ENCODE data around the gene LCE1E. TPM values are rescaled to one million over a fixed set of nuclear protein-coding genes. Genes with fewer than 3 reads are reported as not detected.

Gene LCE1E, protein sequence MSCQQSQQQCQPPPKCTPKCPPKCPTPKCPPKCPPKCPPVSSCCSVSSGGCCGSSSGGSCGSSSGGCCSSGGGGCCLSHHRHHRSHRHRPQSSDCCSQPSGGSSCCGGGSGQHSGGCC
- not detected for total RNA-seq
- long read RNA-seq = 0 reads

DNA sequence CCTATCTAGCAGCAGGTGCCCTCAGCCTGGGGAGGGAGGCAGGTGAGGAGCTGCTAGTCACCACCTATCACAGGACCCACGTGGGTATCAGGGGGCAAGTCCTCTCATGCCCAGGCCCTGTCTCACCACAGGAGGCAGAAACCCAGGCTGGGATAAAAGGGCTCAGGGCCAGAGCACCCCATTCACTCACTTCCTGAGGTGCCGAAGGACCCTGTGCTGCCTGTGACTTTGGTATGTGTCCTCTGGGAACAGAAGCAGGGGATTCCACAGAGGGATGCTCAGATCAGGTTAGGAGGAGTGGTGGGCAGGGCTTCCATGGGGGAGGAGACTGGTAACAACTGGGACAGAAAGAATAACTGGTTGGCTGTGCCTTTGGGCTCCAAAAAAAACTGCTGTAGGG lies at the start of gene LCE1E:
LCE1E (plus strand) TSS at position 181 of the 400 bp plus-strand sequence. CDS start 1,043 bp downstream, outside the sequence.
- DNase-seq (no peak), ATAC-seq (no peak)
- Histone ChIP-seq H3K36me3 (no peaks in the 10 kb centered on the region), H3K4me3 (no peak within 1 kb of the TSS), H3K27ac (no peak within 1 kb of the TSS), H3K27me3 (ENCODE audit: low read depth) (peaks cover 5% of the 10 kb centered on the region), H3K4me1 (no peaks in the 10 kb centered on the region), H3K9me3 (no peaks in the 10 kb centered on the region)
- intact Hi-C loops (cut with DNase I) = no loop called here
- TF ChIP-seq, protein P1, sequence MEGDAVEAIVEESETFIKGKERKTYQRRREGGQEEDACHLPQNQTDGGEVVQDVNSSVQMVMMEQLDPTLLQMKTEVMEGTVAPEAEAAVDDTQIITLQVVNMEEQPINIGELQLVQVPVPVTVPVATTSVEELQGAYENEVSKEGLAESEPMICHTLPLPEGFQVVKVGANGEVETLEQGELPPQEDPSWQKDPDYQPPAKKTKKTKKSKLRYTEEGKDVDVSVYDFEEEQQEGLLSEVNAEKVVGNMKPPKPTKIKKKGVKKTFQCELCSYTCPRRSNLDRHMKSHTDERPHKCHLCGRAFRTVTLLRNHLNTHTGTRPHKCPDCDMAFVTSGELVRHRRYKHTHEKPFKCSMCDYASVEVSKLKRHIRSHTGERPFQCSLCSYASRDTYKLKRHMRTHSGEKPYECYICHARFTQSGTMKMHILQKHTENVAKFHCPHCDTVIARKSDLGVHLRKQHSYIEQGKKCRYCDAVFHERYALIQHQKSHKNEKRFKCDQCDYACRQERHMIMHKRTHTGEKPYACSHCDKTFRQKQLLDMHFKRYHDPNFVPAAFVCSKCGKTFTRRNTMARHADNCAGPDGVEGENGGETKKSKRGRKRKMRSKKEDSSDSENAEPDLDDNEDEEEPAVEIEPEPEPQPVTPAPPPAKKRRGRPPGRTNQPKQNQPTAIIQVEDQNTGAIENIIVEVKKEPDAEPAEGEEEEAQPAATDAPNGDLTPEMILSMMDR (IDR thresholded peaks at IDR 0.05) = no peak

DNA sequence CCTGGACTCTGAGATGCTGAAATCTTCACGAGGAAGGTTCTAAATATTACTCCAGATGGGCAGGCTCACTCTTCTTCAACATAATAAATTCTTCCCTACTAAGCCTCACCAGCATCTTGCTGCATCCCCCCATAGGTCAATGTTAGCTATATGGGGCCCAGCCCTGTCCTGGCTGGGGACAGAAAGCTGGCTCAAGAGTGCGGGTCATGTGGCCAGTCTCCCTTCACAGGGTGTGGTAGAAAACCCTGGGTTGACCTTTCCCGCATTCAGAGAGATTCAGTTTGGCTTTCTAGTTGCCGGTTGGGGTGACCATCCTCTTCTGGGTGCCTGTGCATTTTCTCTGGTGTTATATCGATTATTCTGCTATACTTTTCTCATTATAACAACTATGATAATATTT lies 48.1 kb upstream of the LCE1E start:
- H3K36me3 ChIP-seq = no peaks in the 10 kb centered on the region
- TF ChIP-seq, protein P1 (IDR thresholded peaks at IDR 0.05) = no peak
- DNase-seq (no peak), ATAC-seq (no peak)
- H3K4me3 ChIP-seq = no peak overlapping the region
- no peaks in the 10 kb centered on the region for H3K27me3 ChIP-seq (ENCODE audit: low read depth)
- H3K27ac ChIP-seq = no peak overlapping the region
- intact Hi-C loops (cut with DNase I) = no loop called here
- no peaks in the 10 kb centered on the region for H3K4me1 ChIP-seq
- H3K9me3 ChIP-seq = no peaks in the 10 kb centered on the region

DNA sequence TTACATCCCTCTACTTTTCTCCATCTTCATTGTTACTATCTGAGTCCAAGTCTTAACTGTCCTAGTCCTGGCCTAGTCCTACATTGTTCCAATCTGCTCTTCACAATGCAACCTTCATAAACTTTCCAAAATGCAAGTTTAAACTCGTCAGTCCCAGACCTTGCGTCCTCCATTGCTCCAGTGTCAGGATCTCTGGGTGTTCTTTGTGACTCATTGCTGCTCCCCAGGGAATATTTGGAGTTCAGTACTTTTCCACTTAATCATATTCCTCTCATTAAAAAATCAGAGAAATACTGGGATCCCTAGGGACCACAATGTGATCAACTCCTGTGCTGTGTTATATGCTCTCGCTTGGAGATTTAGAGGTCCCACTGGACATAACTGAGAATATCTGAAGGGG lies 46.2 kb upstream of the LCE1E start:
- ATAC-seq (no peak), DNase-seq (no peak)
- Histone ChIP-seq H3K36me3 (no peaks in the 10 kb centered on the region), H3K9me3 (no peaks in the 10 kb centered on the region), H3K27ac (no peak overlapping the region), H3K27me3 (ENCODE audit: low read depth) (no peaks in the 10 kb centered on the region), H3K4me3 (no peak overlapping the region), H3K4me1 (no peaks in the 10 kb centered on the region)
- TF ChIP-seq, protein P1 (IDR thresholded peaks at IDR 0.05) = no peak
- intact Hi-C loops (cut with DNase I) = no loop called here

DNA sequence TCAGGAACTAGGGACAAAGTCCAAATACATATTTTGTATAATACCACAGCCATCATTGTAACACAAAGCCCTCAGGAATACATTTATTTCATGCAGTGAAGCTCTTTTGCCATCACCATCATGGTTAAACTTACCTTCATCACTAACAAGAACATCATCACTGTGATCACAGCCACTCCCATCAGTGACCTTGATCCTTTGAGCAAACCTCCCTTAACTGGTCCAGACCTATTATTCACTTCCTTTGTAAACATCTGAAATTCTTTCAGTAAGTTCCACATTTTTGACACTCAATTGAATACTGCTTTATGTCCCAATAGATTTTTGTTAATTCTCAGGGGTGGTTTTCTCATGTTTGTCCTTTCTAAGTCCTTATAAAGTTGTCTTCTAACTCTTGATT lies 44.4 kb upstream of the LCE1E start:
- Histone ChIP-seq H3K27ac (no peak overlapping the region), H3K36me3 (no peaks in the 10 kb centered on the region), H3K4me1 (no peaks in the 10 kb centered on the region), H3K9me3 (no peaks in the 10 kb centered on the region), H3K27me3 (ENCODE audit: low read depth) (no peaks in the 10 kb centered on the region), H3K4me3 (no peak overlapping the region)
- TF ChIP-seq, protein P1 (IDR thresholded peaks at IDR 0.05) = no peak
- intact Hi-C loops (cut with DNase I) = no loop called here
- ATAC-seq = no peak
- no peak for DNase-seq

DNA sequence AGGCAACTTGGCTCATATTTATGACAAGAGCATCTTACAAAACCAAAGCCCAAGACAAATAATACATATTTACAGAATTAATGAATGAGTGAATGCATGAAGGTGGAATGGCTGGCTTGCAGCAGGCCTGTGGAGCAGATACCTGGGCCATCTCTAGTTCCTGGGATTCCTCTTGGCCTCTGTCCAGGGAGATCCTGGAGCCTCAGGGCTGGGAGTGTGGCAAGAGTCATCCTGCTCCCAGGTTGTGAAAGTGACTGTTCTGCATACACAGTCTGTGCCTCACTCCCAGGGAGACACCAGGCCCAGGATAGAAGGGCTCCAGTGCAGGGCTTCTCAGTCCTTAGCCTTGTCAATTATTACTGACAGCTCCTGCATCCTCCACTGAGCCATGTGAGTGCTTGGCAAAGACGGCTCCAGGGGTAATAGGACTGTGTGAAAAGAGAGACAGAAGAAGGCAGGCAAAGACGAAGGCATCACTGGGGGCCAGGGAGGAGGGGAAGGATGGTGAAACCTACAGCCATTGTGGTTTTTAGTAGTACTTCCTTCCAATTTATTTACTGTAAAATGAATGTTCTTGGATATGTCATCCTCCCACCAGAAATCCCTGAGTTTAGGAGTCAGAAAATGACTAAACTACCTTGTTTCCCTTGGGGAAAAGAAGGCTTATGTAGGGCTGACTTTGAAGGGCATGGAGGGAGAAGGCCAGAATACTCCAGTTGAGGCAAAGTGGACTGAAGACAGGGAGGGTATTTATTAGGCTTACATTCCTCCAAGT lies 42.5 kb upstream of the LCE1E start:
- Histone ChIP-seq H3K36me3 (no peaks in the 10 kb centered on the region), H3K27me3 (ENCODE audit: low read depth) (no peaks in the 10 kb centered on the region), H3K27ac (no peak overlapping the region), H3K4me1 (no peaks in the 10 kb centered on the region), H3K4me3 (no peak overlapping the region), H3K9me3 (no peaks in the 10 kb centered on the region)
- DNase-seq (no peak), ATAC-seq (no peak)
- intact Hi-C loops (cut with DNase I) = no loop called here
- TF ChIP-seq, protein P1 (IDR thresholded peaks at IDR 0.05) = no peak

Data from lower lobe of right lung (tissue), 2 donors.